Measurements from ENCODE around the gene DTX1. TPM values are rescaled to one million over a fixed set of nuclear protein-coding genes. Genes with fewer than 3 reads are reported as not detected.

DTX1 gene
- total RNA-seq, 1 experiment from 2014 or later, result 0.44 TPM

DNA sequence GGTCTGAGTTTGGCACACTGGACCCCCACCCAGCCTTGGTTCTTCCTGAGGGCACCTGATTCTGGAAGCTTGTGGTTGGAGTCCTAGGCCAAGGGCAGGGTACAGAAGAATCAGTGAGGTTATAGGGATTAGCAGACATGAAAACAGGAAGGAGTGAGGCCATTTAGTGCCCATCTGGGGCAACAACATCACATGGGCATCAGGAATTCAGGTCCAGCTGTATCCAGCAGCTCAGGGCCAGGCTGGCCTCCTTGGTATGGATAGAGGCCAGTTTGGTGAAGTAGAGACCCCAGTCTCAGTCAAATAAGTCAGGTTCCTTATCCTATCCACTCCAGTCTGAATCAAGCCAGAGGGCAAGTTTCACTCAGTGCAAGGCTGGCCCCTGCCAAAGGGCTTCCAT lies 42.8 kb downstream of the DTX1 start:
- peaks cover 3% of the 10 kb centered on the region; the same call in 1 of the 2 replicates for H3K4me1 ChIP-seq (ENCODE audit: control insufficient read depth, insufficient read depth, low read length)
- H3K36me3 ChIP-seq (ENCODE audit: control insufficient read depth, insufficient read depth, low read length), result no peaks in the 10 kb centered on the region
- in situ Hi-C loops (cut with HindIII; ENCODE audit: low pct_unique_long_range_greater_than_20kb, low sequenced_read_pairs) (no loop called here), intact Hi-C loops (cut with micrococcal nuclease; ENCODE audit: unreplicated experiment) (no loop called here)
- POLR2A ChIA-PET, result no interaction called here
- H3K9me3 ChIP-seq (ENCODE audit: control insufficient read depth, insufficient read depth, low read depth, low read length), result no peaks in the 10 kb centered on the region
- no peak for DNase-seq (ENCODE audit: low read depth, low spot score)
- BruUV-seq (replicated peaks), result no TSS peak
- no peak for ATAC-seq
- H3K4me3 ChIP-seq (ENCODE audit: low read depth in 2 of 2, low read length in 2 of 2), result no peak overlapping the region
- TF ChIP-seq SIN3A (IDR thresholded peaks at IDR 0.05; ENCODE audit: borderline replicate concordance, insufficient read depth, low read depth, low read length) (no peak), TCF7L2 (IDR thresholded peaks at IDR 0.05; ENCODE audit: low read depth, low read length) (no peak), POLR2AphosphoS5 (IDR thresholded peaks at IDR 0.05; ENCODE audit: low read depth, low read length) (no peak)
- TF ChIP-seq, protein P1, sequence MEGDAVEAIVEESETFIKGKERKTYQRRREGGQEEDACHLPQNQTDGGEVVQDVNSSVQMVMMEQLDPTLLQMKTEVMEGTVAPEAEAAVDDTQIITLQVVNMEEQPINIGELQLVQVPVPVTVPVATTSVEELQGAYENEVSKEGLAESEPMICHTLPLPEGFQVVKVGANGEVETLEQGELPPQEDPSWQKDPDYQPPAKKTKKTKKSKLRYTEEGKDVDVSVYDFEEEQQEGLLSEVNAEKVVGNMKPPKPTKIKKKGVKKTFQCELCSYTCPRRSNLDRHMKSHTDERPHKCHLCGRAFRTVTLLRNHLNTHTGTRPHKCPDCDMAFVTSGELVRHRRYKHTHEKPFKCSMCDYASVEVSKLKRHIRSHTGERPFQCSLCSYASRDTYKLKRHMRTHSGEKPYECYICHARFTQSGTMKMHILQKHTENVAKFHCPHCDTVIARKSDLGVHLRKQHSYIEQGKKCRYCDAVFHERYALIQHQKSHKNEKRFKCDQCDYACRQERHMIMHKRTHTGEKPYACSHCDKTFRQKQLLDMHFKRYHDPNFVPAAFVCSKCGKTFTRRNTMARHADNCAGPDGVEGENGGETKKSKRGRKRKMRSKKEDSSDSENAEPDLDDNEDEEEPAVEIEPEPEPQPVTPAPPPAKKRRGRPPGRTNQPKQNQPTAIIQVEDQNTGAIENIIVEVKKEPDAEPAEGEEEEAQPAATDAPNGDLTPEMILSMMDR (IDR thresholded peaks at IDR 0.05), result no peak
- TF ChIP-seq, protein P2, sequence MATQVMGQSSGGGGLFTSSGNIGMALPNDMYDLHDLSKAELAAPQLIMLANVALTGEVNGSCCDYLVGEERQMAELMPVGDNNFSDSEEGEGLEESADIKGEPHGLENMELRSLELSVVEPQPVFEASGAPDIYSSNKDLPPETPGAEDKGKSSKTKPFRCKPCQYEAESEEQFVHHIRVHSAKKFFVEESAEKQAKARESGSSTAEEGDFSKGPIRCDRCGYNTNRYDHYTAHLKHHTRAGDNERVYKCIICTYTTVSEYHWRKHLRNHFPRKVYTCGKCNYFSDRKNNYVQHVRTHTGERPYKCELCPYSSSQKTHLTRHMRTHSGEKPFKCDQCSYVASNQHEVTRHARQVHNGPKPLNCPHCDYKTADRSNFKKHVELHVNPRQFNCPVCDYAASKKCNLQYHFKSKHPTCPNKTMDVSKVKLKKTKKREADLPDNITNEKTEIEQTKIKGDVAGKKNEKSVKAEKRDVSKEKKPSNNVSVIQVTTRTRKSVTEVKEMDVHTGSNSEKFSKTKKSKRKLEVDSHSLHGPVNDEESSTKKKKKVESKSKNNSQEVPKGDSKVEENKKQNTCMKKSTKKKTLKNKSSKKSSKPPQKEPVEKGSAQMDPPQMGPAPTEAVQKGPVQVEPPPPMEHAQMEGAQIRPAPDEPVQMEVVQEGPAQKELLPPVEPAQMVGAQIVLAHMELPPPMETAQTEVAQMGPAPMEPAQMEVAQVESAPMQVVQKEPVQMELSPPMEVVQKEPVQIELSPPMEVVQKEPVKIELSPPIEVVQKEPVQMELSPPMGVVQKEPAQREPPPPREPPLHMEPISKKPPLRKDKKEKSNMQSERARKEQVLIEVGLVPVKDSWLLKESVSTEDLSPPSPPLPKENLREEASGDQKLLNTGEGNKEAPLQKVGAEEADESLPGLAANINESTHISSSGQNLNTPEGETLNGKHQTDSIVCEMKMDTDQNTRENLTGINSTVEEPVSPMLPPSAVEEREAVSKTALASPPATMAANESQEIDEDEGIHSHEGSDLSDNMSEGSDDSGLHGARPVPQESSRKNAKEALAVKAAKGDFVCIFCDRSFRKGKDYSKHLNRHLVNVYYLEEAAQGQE (IDR thresholded peaks at IDR 0.05; ENCODE audit: insufficient read depth in 1 of 2, low read depth in 2 of 2, low read length in 1 of 2), result no peak
- H3K27ac ChIP-seq (ENCODE audit: low read length), result no peak overlapping the region
- CTCF ChIA-PET, result no interaction called here
- H3K27me3 ChIP-seq (ENCODE audit: control insufficient read depth, insufficient read depth, low read length), result no peaks in the 10 kb centered on the region

DNA sequence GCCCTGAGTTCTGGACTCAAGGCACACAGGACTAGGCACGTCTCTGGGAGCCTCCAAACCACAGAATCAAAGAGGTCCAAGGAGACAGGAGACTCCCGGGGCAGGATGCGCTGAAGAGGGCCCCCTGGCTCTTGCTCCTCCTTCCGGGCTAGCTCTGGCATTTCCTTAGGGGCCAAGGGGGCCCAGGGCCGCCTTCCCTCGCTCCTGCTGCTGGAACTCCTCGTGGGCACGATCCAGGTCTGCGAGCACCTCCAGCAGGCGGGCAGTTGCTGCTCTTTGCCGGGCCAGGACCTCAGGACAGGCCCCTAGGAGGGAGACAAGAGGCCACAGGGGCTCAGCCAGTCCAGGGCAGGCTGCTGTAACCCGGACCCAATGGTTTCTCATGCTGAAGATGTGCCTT lies 43.2 kb downstream of the DTX1 start:
- H3K9me3 ChIP-seq (ENCODE audit: control insufficient read depth, insufficient read depth, low read depth, low read length), result no peaks in the 10 kb centered on the region
- H3K27me3 ChIP-seq (ENCODE audit: control insufficient read depth, insufficient read depth, low read length), result no peaks in the 10 kb centered on the region
- ChIA-PET CTCF (no interaction called here), POLR2A (no interaction called here)
- H3K27ac ChIP-seq (ENCODE audit: low read length), result no peak overlapping the region
- no peak for TF ChIP-seq SIN3A (IDR thresholded peaks at IDR 0.05; ENCODE audit: borderline replicate concordance, insufficient read depth, low read depth, low read length)
- no TSS peak for BruUV-seq (replicated peaks)
- in situ Hi-C loops (cut with HindIII; ENCODE audit: low pct_unique_long_range_greater_than_20kb, low sequenced_read_pairs) (no loop called here), intact Hi-C loops (cut with micrococcal nuclease; ENCODE audit: unreplicated experiment) (no loop called here)
- ATAC-seq (0 out of 2 replicates have a peak, but pooled peaks have one; percentile 5), DNase-seq (ENCODE audit: low read depth, low spot score) (no peak)
- H3K36me3 ChIP-seq (ENCODE audit: control insufficient read depth, insufficient read depth, low read length), result no peaks in the 10 kb centered on the region
- H3K4me1 ChIP-seq (ENCODE audit: control insufficient read depth, insufficient read depth, low read length), result peaks cover 3% of the 10 kb centered on the region; the same call in 1 of the 2 replicates
- no peak overlapping the region for H3K4me3 ChIP-seq (ENCODE audit: low read depth in 2 of 2, low read length in 2 of 2)

DNA sequence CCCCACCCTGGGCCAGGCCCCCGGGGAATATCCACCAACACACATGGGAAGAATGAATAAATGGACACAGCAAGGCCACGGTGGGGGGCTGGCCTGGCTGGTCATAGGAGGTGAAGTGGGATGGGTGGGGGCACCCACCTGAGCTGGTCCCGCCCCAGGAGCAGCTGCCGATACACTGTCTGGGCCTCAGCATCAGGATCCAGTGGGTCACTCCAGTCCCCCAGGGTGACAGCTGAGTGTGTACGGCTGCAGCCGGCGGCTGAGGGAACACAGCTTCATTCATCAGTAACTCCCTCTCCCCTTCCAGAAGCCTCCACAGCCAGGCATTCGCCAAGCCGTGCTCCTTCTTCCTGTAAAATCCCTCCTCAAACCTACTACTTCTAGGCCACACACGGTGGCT lies 45.2 kb downstream of the DTX1 start:
- Histone ChIP-seq H3K27ac (ENCODE audit: low read length) (no peak overlapping the region), H3K4me1 (ENCODE audit: control insufficient read depth, insufficient read depth, low read length) (peaks cover 3% of the 10 kb centered on the region; the same call in 1 of the 2 replicates), H3K9me3 (ENCODE audit: control insufficient read depth, insufficient read depth, low read depth, low read length) (no peaks in the 10 kb centered on the region), H3K36me3 (ENCODE audit: control insufficient read depth, insufficient read depth, low read length) (no peaks in the 10 kb centered on the region), H3K4me3 (ENCODE audit: low read depth in 2 of 2, low read length in 2 of 2) (no peak overlapping the region), H3K27me3 (ENCODE audit: control insufficient read depth, insufficient read depth, low read length) (no peaks in the 10 kb centered on the region)
- DNase-seq (ENCODE audit: low read depth, low spot score) (no peak), ATAC-seq (no peak)
- no peak for TF ChIP-seq POLR2AphosphoS5 (IDR thresholded peaks at IDR 0.05; ENCODE audit: low read depth, low read length)
- TF ChIP-seq SIN3A (IDR thresholded peaks at IDR 0.05; ENCODE audit: borderline replicate concordance, insufficient read depth, low read depth, low read length), result no peak
- TF ChIP-seq, protein P1 (IDR thresholded peaks at IDR 0.05), result no peak
- no peak for TF ChIP-seq TCF7L2 (IDR thresholded peaks at IDR 0.05; ENCODE audit: low read depth, low read length)
- TF ChIP-seq, protein P2 (IDR thresholded peaks at IDR 0.05; ENCODE audit: insufficient read depth in 1 of 2, low read depth in 2 of 2, low read length in 1 of 2), result no peak
- in situ Hi-C loops (cut with HindIII; ENCODE audit: low pct_unique_long_range_greater_than_20kb, low sequenced_read_pairs) (no loop called here), intact Hi-C loops (cut with micrococcal nuclease; ENCODE audit: unreplicated experiment) (no loop called here)
- ChIA-PET CTCF (no interaction called here), POLR2A (interaction anchor here (0.6 kb wide), 1 partner anchor 122 kb away, joined by 14 read pairs; no protein-coding TSS in a partner anchor)
- BruUV-seq (replicated peaks), result no TSS peak
